ENCODE results near the gene PRAC2. TPM values are rescaled to one million over a fixed set of nuclear protein-coding genes. Genes with fewer than 3 reads are reported as not detected.

Gene PRAC2
- total and polyA plus RNA-seq, 2 of the 8 experiments (the other 6 are each of a cell fraction or from before 2014, with no cell fraction given), result not detected

DNA sequence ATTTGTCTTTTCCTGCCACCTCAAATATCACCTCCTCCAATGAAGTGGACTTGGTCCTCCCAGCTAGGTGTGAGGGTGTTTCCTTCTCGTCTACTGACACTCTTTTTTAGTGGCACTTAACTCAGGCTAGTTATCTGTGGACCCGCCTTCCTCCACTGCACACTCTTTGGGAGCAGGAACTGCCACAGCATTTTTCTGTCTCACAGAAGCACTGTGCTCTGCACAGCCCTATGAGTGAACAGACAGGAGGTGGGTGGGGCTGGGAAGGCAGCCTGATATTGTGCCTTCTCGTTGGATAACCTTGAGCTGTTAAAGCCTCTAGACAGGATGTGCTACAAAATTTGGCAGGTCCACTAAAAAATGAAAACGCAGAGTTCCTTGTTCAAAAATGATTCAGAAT lies 37.4 kb downstream of the PRAC2 start:
- Histone ChIP-seq H4K5ac (ENCODE audit: insufficient read length, low read depth, low read length) (no peak overlapping the region), H2BK15ac (ENCODE audit: low read length) (no peak overlapping the region), H3K4me1 (replicated peaks in 1 of 4; ENCODE audit: control insufficient read depth in 3 of 4, insufficient read depth in 4 of 4, low read length in 3 of 4) (no peaks in the 10 kb centered on the region), H2BK5ac (ENCODE audit: low read depth, low read length) (no peak overlapping the region), H3K79me1 (ENCODE audit: low read depth, low read length) (no peaks in the 10 kb centered on the region), H2BK20ac (ENCODE audit: low read length) (no peak overlapping the region), H2AFZ (ENCODE audit: low read length) (no peak overlapping the region), H3K23ac (ENCODE audit: insufficient read length) (no peak overlapping the region), H4K8ac (ENCODE audit: extremely low read depth, insufficient read depth, low read length) (no peak overlapping the region), H3K9me3 (ENCODE audit: insufficient read depth in 2 of 2, low read depth in 1 of 2, low read length in 1 of 2) (no peaks in the 10 kb centered on the region), H3K23me2 (ENCODE audit: low read depth, low read length) (no peaks in the 10 kb centered on the region), H2AK5ac (ENCODE audit: low read depth, low read length) (no peak overlapping the region), H3K9ac (replicated peaks in 1 of 4; ENCODE audit: extremely low read depth in 1 of 4, low read depth in 3 of 4, low read length in 3 of 4) (no peak overlapping the region), H3K4me3 (ENCODE audit: extremely low read depth in 1 of 4, insufficient read depth in 2 of 4, low read depth in 3 of 4, low read length in 4 of 4) (no peak overlapping the region), H2BK120ac (replicated peaks; ENCODE audit: low read depth, low read length) (no peak overlapping the region), H3K27ac (ENCODE audit: low read depth, low read length) (no peak overlapping the region), H2BK12ac (ENCODE audit: low read depth, low read length) (no peak overlapping the region), H3K4ac (replicated peaks; ENCODE audit: insufficient read length, low read depth, low read length) (no peak overlapping the region), H4K91ac (replicated peaks; ENCODE audit: insufficient read length, low read length) (no peak overlapping the region), H3K36me3 (ENCODE audit: control insufficient read depth in 2 of 4, insufficient read depth in 4 of 4, low read length in 3 of 4) (no peaks in the 10 kb centered on the region), H4K20me1 (replicated peaks in 1 of 2; ENCODE audit: control insufficient read depth in 1 of 2, insufficient read depth in 2 of 2, low read length in 2 of 2) (peaks cover 2 to 8% of the 10 kb centered on the region in 2 experiments), H3K4me2 (ENCODE audit: insufficient read depth in 1 of 2, low read depth in 2 of 2, low read length in 2 of 2) (no peak overlapping the region), H3K18ac (ENCODE audit: extremely low read depth, low read length) (no peak overlapping the region), H3K27me3 (replicated peaks in 1 of 4; ENCODE audit: control insufficient read depth in 3 of 4, extremely low read depth in 1 of 4, insufficient read depth in 3 of 4, low read length in 3 of 4) (peaks cover 29 to 56% (median 49%) of the 10 kb centered on the region in 4 experiments), H3K79me2 (ENCODE audit: control insufficient read depth in 1 of 2, insufficient read depth in 2 of 2, low read length in 2 of 2) (no peaks in the 10 kb centered on the region), H3K14ac (ENCODE audit: insufficient read length) (no peak overlapping the region), H3K56ac (replicated peaks; ENCODE audit: insufficient read length, low read depth, low read length) (no peak overlapping the region)
- DNase-seq (ENCODE audit: low read depth in 1 of 2, low spot score in 2 of 2) (no peak), FAIRE-seq (no peak)
- POLR2A ChIA-PET (ENCODE audit: partially characterized antibody), result interaction anchor here (1.1 kb wide), 1 partner anchor 81 kb away, joined by 3 read pairs; no protein-coding TSS in a partner anchor
- WGBS, 2 experiments (ENCODE audit: extremely low coverage in 1 of 2, insufficient coverage in 1 of 2, insufficient read length in 1 of 2, insufficient replicate concordance in 2 of 2, low coverage in 1 of 2, low lambda C conversion rate in 2 of 2, missing lambda C conversion rate in 1 of 2), result 96% methylated on average over 4 of the region's 4 CpGs; no CpG with 5 or more reads in 1 of the 2 experiments
- CTCF ChIA-PET (ENCODE audit: partially characterized antibody), result interaction anchor here (1.2 to 18.8 kb wide), 6 partner anchors 26 to 119 kb away, joined by 3 to 186 read pairs (median 9); no protein-coding TSS in a partner anchor
- TF ChIP-seq RNF2 (IDR thresholded peaks at IDR 0.05; ENCODE audit: borderline replicate concordance, low read depth, low read length, missing control alignments, poor library complexity, severe bottlenecking) (no peak), RFX5 (IDR thresholded peaks at IDR 0.05; ENCODE audit: borderline replicate concordance, low read depth, low read length) (no peak), GTF2F1 (IDR thresholded peaks at IDR 0.05; ENCODE audit: borderline replicate concordance, low read depth, low read length) (no peak), FOSL1 (IDR thresholded peaks at IDR 0.05; ENCODE audit: insufficient read depth, low read depth, low read length) (no peak), TCF12 (IDR thresholded peaks at IDR 0.05; ENCODE audit: low read depth, low read length) (no peak), CEBPB (IDR thresholded peaks at IDR 0.05; ENCODE audit: low read depth, low read length) (no peak), ASH2L (IDR thresholded peaks at IDR 0.05; ENCODE audit: low read length) (no peak), CTBP2 (IDR thresholded peaks at IDR 0.05; ENCODE audit: borderline replicate concordance, insufficient read depth, insufficient read length, low read length) (no peak), BRCA1 (IDR thresholded peaks at IDR 0.05; ENCODE audit: low read depth, low read length) (no peak), EP300 (IDR thresholded peaks at IDR 0.05; ENCODE audit: borderline replicate concordance in 1 of 2, low read depth in 2 of 2, low read length in 2 of 2) (no peak)
- TF ChIP-seq, protein P1, sequence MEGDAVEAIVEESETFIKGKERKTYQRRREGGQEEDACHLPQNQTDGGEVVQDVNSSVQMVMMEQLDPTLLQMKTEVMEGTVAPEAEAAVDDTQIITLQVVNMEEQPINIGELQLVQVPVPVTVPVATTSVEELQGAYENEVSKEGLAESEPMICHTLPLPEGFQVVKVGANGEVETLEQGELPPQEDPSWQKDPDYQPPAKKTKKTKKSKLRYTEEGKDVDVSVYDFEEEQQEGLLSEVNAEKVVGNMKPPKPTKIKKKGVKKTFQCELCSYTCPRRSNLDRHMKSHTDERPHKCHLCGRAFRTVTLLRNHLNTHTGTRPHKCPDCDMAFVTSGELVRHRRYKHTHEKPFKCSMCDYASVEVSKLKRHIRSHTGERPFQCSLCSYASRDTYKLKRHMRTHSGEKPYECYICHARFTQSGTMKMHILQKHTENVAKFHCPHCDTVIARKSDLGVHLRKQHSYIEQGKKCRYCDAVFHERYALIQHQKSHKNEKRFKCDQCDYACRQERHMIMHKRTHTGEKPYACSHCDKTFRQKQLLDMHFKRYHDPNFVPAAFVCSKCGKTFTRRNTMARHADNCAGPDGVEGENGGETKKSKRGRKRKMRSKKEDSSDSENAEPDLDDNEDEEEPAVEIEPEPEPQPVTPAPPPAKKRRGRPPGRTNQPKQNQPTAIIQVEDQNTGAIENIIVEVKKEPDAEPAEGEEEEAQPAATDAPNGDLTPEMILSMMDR (IDR thresholded peaks at IDR 0.05; ENCODE audit: control extremely low read depth in 1 of 3, insufficient read depth in 1 of 3, low read depth in 1 of 3, low read length in 3 of 3), result no peak

Data from H1 (cell line).